GM12873 (cell line): ENCODE data around the gene LEKR1.

Source experiments
- TF ChIP-seq, protein P1 (sequence below): IDR thresholded peaks from 2 replicates; pipeline ENCODE4 v1.5.1; 2012; ENCODE audit warnings: low read depth, mild to moderate bottlenecking, moderate library complexity, low read length, control low read depth; ENCODE audit not compliant: insufficient read depth; ENCODE audit errors: missing control alignments

The LEKR1 gene

DNA sequence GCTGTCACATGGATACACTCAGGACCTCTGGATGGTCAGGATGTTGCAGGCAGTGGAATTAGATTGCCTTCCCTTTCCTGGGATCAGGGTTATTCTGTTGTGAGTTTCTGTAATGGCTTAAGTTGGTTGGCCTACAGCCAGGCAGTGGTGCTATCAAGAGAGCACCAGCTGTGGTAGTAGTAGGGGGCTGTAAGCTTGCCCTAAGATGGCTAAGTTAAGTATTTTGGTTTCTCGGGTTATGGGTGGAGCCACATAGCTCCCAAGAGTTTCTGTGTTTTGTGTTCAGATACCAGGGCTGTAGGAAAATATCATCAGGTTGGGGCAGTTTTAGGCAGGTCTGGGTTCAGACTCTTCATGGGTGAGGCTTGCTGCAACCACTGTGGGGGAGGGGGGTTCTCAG lies 59.6 kb downstream of the LEKR1 start:
- TF ChIP-seq, protein P1, sequence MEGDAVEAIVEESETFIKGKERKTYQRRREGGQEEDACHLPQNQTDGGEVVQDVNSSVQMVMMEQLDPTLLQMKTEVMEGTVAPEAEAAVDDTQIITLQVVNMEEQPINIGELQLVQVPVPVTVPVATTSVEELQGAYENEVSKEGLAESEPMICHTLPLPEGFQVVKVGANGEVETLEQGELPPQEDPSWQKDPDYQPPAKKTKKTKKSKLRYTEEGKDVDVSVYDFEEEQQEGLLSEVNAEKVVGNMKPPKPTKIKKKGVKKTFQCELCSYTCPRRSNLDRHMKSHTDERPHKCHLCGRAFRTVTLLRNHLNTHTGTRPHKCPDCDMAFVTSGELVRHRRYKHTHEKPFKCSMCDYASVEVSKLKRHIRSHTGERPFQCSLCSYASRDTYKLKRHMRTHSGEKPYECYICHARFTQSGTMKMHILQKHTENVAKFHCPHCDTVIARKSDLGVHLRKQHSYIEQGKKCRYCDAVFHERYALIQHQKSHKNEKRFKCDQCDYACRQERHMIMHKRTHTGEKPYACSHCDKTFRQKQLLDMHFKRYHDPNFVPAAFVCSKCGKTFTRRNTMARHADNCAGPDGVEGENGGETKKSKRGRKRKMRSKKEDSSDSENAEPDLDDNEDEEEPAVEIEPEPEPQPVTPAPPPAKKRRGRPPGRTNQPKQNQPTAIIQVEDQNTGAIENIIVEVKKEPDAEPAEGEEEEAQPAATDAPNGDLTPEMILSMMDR, result no peak

DNA sequence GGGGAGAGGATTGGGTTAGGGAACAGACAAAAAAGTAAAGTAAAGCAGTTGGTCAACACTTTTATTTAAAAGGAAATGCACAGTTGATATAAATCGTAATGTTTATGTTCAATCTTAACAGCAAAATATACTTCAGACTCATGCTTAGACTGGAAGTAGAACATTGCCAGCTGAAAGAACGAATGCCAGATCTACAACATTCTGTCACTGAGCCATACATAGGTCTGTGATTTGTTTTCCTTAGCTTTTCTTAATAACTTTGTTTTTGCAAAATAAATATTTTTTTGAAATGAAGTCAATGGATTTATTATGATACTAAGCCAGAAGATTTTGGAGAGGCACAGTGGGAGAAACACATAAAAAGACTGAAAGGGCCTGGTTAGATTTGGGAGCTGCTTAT lies 62.0 kb downstream of the LEKR1 start:
- TF ChIP-seq, protein P1, result no peak

DNA sequence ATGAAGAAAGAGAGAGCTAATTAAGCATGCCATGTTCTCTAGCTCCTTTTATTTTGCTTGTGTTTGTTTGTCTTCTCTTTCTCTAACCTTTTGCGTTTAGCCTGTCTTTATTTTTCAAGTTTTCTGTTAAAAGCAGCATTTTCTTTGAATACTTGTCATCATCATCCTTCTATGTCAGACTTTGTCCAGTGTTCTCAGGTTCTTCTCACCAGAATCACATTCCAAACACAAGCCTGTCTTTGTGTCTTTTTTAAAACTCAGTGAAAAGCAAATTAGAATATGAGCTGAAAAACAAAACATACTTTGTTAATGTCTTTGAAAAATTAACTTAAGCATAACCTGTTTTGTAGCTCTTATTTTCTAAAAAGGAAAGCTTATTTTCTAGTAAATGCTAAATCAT lies 62.4 kb downstream of the LEKR1 start:
- TF ChIP-seq, protein P1, result no peak

DNA sequence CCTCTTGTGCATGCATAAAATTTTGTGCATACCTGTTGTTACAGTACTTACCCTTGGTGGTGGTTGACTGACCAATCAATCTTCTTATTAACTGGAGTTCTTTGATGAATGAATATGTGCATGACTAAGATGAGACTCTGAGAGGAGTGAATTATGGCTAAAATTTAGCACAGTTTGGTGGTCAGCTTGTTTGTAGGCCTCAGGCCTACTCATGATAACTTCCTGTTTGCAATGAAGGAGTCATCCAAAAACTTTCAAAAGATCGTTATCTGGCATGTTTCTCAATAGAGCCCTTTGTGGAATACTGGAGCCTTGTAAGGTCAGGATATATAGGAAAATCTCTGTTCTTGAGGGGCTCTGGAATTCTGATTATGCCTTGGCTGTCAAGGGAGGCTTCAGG lies 66.5 kb downstream of the LEKR1 start:
- TF ChIP-seq, protein P1, result no peak

DNA sequence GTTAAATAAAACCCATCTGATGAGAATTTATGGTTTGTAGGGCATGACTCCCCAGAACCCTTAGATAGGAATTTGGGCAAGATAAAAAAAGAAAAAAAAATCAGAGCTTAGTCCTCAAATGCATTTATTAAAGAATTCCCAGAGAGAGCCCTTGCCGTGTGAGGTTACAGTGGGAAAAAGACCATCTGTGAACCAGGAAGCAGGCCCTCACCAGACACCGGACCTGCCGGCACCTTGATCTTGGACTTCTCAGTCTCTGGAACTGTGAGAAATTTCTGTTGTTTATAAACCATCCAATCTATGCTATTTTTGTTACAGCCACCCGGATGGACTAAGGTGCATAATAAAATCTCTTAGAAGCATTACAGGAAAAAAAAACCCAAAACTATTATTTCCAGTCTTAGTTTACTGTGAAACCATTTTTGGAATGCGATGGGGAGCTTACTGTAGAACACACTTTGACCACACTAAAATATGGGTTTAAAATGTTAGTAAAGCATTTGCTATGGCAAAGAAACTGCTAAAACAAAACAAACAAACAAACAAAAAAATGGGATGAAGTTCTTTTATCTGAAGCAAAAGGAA lies 72.2 kb downstream of the LEKR1 start:
- TF ChIP-seq, protein P1, result no peak

DNA sequence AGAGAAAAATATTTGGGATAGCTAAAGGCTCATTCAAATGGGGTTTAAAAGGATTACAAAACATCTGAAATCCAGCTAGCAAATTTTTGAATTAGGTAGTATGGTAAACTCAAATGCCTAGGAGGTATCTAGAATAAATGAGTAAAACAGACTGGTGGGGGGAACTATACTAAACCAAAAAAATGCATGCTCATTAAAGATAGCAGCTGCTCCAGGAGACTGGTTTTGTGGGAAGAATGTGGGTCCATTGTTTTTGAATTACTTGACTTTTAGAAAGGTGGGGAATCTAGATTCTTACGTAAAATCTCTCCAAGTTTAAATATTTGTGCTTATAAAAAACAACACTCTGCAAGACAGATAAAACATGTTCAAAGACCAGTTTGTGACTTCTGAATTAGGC lies 73.8 kb downstream of the LEKR1 start:
- TF ChIP-seq, protein P1, result no peak

DNA sequence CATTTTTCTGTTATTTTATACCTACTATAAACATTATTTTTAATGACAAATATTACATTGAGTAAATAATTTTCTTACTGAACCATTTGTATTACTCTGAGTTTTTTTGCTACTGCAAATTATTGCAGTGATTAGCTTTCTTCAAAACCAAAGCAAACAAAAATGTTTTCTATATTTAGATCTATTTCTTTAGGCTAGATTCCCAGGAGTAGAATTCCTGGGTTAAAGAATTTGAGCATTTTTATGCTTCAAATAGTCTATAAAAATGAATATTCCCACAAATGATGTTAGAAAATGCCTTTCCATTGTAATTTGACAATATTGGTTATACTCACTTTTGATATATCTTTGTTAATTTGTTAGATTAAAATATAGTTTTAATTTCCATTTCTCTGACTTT lies 76.8 kb downstream of the LEKR1 start:
- TF ChIP-seq, protein P1, result no peak
